ENCODE measurements around the gene TNXB.

The TNXB gene

DNA sequence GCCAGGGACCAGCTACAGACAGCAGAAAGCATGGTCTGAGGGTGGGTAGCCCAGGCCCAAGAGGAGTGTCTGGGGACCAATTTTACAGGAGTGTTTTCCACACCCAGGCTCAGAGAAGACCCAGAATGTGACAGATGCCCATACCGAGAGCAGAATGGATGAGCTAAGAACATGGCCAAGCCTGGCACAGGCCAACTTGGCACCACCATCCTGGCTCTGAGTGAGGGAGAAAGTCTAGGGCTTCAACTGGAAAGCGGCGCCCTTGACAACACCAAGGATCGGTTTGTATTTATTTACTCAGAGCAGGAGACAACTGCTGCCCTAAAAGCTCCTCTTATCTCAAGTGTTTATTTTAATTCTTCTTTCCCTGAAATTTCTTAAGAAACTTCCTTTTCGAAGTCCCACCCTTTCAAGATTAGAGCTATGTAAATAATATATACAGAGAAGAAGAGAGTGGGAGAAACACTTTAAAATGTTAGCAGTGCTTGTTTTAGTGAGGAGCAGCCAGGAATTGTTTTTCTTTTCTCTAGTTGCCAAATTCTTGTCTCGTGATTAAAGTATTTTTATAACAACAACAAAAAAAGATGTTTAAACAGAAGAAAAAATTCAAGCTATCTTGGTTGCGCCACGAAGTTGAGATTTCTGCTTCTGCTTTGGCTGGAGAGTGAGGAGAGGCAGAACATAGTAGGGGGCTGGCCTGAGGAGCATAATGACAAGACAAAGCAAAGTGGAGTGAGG is 16.2 kb downstream of the TNXB start:
- no peak overlapping the region for H3K27ac ChIP-seq
- TF ChIP-seq, protein P1, sequence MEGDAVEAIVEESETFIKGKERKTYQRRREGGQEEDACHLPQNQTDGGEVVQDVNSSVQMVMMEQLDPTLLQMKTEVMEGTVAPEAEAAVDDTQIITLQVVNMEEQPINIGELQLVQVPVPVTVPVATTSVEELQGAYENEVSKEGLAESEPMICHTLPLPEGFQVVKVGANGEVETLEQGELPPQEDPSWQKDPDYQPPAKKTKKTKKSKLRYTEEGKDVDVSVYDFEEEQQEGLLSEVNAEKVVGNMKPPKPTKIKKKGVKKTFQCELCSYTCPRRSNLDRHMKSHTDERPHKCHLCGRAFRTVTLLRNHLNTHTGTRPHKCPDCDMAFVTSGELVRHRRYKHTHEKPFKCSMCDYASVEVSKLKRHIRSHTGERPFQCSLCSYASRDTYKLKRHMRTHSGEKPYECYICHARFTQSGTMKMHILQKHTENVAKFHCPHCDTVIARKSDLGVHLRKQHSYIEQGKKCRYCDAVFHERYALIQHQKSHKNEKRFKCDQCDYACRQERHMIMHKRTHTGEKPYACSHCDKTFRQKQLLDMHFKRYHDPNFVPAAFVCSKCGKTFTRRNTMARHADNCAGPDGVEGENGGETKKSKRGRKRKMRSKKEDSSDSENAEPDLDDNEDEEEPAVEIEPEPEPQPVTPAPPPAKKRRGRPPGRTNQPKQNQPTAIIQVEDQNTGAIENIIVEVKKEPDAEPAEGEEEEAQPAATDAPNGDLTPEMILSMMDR (conservative IDR thresholded peaks at IDR 0.05): no peak

GRCh38 chr6:32089082-32089828 is 19.9 kb downstream of the TNXB start:
- H3K27ac ChIP-seq: no peak overlapping the region
- TF ChIP-seq, protein P1 (conservative IDR thresholded peaks at IDR 0.05): no peak

- TF ChIP-seq, protein P1 (conservative IDR thresholded peaks at IDR 0.05): no peak
- no peak overlapping the region for H3K27ac ChIP-seq
Measured at GRCh38 chr6:32088487-32089049, 20.6 kb downstream of the TNXB start.

DNA sequence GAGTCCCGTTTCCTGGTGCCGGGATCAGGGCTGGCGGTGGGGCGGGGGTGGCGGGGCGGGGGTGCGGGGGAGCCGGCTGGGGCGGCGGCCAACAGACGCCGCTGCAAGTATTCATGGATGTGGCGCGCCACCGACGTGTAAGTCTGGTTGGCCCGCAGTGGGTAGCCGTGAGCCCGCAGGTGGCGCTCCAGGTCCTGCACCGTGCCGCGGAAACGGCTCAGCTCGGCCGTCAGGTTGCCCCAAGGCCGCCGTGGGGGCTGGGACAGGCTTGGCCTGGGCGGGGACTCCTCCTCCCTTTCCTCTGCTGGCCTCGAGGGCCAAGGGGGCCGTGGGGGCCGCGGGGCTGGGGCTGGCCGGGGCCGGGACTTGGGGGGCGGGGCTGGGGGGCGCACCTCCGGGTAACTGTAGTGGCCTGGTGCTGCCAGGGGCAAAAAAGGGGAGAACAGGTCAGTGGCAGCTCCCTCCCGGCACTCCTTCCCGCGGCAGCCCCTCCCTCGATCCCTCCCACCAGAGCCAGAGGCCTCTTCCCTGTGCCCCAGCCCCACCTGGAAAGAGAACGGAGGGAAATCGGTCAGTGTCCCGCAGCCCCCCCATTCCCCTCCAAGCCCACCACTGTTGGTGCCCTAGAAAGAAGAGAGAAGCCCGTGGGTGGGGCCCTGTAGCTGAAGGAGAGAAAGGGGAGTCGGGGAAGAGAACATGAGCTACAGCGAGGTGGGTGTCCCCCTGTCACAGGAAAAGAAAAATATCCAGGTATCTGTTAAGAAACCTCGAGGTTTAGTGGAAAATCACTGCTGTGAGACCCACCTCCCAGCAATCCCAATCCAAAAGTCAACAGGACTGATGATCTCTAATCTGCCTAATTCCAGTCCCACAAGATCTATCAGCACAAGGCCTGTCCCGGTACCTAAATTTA is 21.3 kb downstream of the TNXB start:
- TF ChIP-seq, protein P1 (conservative IDR thresholded peaks at IDR 0.05): peak; percentile 71
- H3K27ac ChIP-seq: no peak overlapping the region

DNA sequence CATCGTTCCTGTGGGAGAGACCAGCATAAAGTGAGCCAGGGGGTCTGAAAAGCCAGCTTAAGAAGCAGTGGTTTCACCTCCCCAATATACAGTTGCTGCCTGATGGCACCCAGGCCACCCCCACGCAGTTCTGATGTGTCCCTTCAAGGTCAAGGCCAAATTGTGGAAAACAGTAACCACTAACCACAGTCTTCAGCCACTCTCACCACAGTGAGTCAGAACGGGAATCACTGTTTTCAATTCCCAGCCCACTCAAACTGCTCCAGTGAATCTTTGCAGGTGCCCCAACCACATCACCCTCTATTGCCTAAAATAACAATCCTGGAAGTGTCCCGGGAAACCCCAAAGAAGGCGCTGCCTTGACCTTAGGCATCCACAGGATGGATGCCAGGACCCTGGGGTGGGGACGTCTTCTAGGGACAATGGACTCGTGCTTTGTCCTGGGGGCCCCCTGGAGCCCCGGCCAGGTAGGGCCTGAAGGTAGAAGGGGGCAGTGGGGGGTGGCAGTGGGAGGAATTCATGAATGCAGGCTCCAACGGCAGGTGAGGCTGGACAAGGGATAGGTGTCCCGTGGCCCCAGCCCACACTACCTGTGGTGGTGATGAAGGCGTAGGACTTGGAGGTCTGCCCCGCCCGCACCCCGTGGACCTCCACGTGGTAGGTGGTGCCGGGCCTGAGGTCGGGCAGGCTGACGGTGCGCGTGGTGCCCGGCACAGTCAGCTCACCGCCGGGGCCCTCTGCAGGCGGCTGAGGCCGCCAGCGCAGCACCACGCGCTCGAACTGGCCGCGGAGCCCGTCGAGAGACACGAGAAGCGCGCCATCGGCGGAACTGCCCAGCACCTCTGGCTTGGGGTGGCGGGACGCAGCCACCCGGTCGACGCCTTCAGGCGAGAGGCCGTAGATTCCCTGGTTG is 22.2 kb downstream of the TNXB start:
- H3K27ac ChIP-seq: no peak overlapping the region

More for the DNA sequence above, 22.2 kb downstream of the TNXB start:
- TF ChIP-seq, protein P1 (conservative IDR thresholded peaks at IDR 0.05): no peak

Data from VCaP (cell line).